Stimulated activated CD8-positive, alpha-beta memory T cell treated with anti-CD3 and anti-CD28 coated beads, Interleukin-15, amount 100 ng/mL, for 24 hours (primary cell): ENCODE measurements around the gene CDYL.

Experiments used
- DNase-seq: peaks from one replicate; pipeline ENCODE4 v3.0.0-alpha.2; 2020; ENCODE audit warnings: low read depth

CDYL gene

GRCh38 chr6:4774715-4775493 is 1.3 kb upstream of the CDYL start:
- no peak for DNase-seq

- DNase-seq, result peak; percentile 37
Measured at GRCh38 chr6:4775494-4776130, 592 bp upstream of the CDYL start.

GRCh38 chr6:4776493-4777393 is 539 bp downstream of the CDYL start:
- peak; percentile 13 for DNase-seq

GRCh38 chr6:4777394-4777935 is 1.3 kb downstream of the CDYL start:
- no peak for DNase-seq

GRCh38 chr6:4778086-4778485 is 1.9 kb downstream of the CDYL start:
- no peak for DNase-seq

GRCh38 chr6:4780360-4780812 is 4.2 kb downstream of the CDYL start:
- no peak for DNase-seq

- no peak for DNase-seq
Measured at GRCh38 chr6:4781426-4781825, 5.2 kb downstream of the CDYL start.

- DNase-seq, result no peak
Measured at GRCh38 chr6:4781967-4782575, 5.9 kb downstream of the CDYL start.

GRCh38 chr6:4786996-4787395 is 10.8 kb downstream of the CDYL start:
- no peak for DNase-seq

GRCh38 chr6:4788482-4788881 is 12.3 kb downstream of the CDYL start:
- no peak for DNase-seq

GRCh38 chr6:4788953-4789584 is 12.9 kb downstream of the CDYL start:
- no peak for DNase-seq

- no peak for DNase-seq
Measured at GRCh38 chr6:4790158-4790899, 14.1 kb downstream of the CDYL start.

GRCh38 chr6:4794140-4794707 is 18.0 kb downstream of the CDYL start:
- DNase-seq, result no peak

- no peak for DNase-seq
Measured at GRCh38 chr6:4797587-4797986, 21.4 kb downstream of the CDYL start.

- DNase-seq, result no peak
Measured at GRCh38 chr6:4799912-4800311, 23.7 kb downstream of the CDYL start.

GRCh38 chr6:4800662-4801061 is 24.5 kb downstream of the CDYL start:
- no peak for DNase-seq

- DNase-seq, result no peak
Measured at GRCh38 chr6:4801491-4802110, 25.4 kb downstream of the CDYL start.

GRCh38 chr6:4802312-4802935 is 26.2 kb downstream of the CDYL start:
- no peak for DNase-seq

- no peak for DNase-seq
Measured at GRCh38 chr6:4803343-4803744, 27.1 kb downstream of the CDYL start.
